Tongue (tissue), 2 donors: ENCODE measurements around the gene ATXN10. TPM values are rescaled to one million over a fixed set of nuclear protein-coding genes. Genes with fewer than 3 reads are reported as not detected.
"Not testable (repeated sequence)": the region's sequence is repeated elsewhere in the genome, so short reads cannot be mapped to it uniquely, and the experiment has no call there.

ENCODE experiments used
- DNase-seq: peaks from one replicate; pipeline ENCODE4 v3.0.0-alpha.2; 2015
- total RNA-seq: library from RNA; depleted of rRNA; stranded (reverse); fragments of >200 nt; gene quantifications from one replicate; pipeline ENCODE4 v1.2.3, GENCODE V29; 2014

The ATXN10 gene
- total RNA-seq, 1 donor from 2014 or later: 185 TPM

- DNase-seq: no peak
Measured at GRCh38 chr22:45709060-45709739, 37.6 kb downstream of the ATXN10 start.

GRCh38 chr22:45709866-45710265 lies 38.2 kb downstream of the ATXN10 start:
- DNase-seq: no peak

- no peak for DNase-seq
Measured at GRCh38 chr22:45710469-45710868, 38.8 kb downstream of the ATXN10 start.

GRCh38 chr22:45714390-45714789 lies 42.8 kb downstream of the ATXN10 start:
- DNase-seq: not testable (repeated sequence)

- no peak for DNase-seq
Measured at GRCh38 chr22:45717789-45718188, 46.2 kb downstream of the ATXN10 start.

- no peak for DNase-seq
Measured at GRCh38 chr22:45718391-45718790, 46.8 kb downstream of the ATXN10 start.

GRCh38 chr22:45720839-45721378 lies 49.3 kb downstream of the ATXN10 start:
- DNase-seq: no peak

GRCh38 chr22:45722006-45722405 lies 50.4 kb downstream of the ATXN10 start:
- DNase-seq: no peak

GRCh38 chr22:45726081-45726480 lies 54.4 kb downstream of the ATXN10 start:
- DNase-seq: no peak

GRCh38 chr22:45731041-45731797 lies 59.6 kb downstream of the ATXN10 start:
- DNase-seq: no peak

GRCh38 chr22:45731798-45732495 lies 60.3 kb downstream of the ATXN10 start:
- peak; percentile 40 for DNase-seq

GRCh38 chr22:45735273-45735672 lies 63.6 kb downstream of the ATXN10 start:
- DNase-seq: no peak

- DNase-seq: no peak
Measured at GRCh38 chr22:45738206-45738605, 66.6 kb downstream of the ATXN10 start.

- DNase-seq: no peak
Measured at GRCh38 chr22:45740236-45740635, 68.6 kb downstream of the ATXN10 start.

- no peak for DNase-seq
Measured at GRCh38 chr22:45742866-45743450, 71.3 kb downstream of the ATXN10 start.

GRCh38 chr22:45743687-45744086 lies 72.1 kb downstream of the ATXN10 start:
- no peak for DNase-seq

- no peak for DNase-seq
Measured at GRCh38 chr22:45744442-45744841, 72.8 kb downstream of the ATXN10 start.

- no peak for DNase-seq
Measured at GRCh38 chr22:45750626-45751025, 79.0 kb downstream of the ATXN10 start.

- DNase-seq: no peak
Measured at GRCh38 chr22:45752036-45752435, 80.4 kb downstream of the ATXN10 start.

- DNase-seq: no peak
Measured at GRCh38 chr22:45754822-45755221, 83.2 kb downstream of the ATXN10 start.

- no peak for DNase-seq
Measured at GRCh38 chr22:45756558-45756957, 84.9 kb downstream of the ATXN10 start.

GRCh38 chr22:45757068-45757467 lies 85.4 kb downstream of the ATXN10 start:
- peak; percentile 69 for DNase-seq

- no peak for DNase-seq
Measured at GRCh38 chr22:45757936-45758335, 86.3 kb downstream of the ATXN10 start.
